Measurements from ENCODE around the gene RTTN.

- no peak for TF ChIP-seq GATA2 (IDR thresholded peaks at IDR 0.05; ENCODE audit: low read depth, low read length)
- TF ChIP-seq GATA3 (IDR thresholded peaks at IDR 0.05; ENCODE audit: low read depth, low read length) = no peak
Observed at GRCh38 chr18:70046207-70046606, 159.3 kb downstream of the RTTN start.
